Heart right ventricle (tissue), 16 donors: ENCODE data around the gene ABHD17C. TPM values are rescaled to one million over a fixed set of nuclear protein-coding genes. Genes with fewer than 3 reads are reported as not detected.
A peak's percentile ranks its signal among the peaks of the same experiment; 100 is the strongest.

Experiments
- ATAC-seq, 8 donors: fragments of 200-7000 bp; cut with Tn5 transposase; one replicate each; pipeline ENCODE4 v1.9.1; 2020; ENCODE audit warnings: mild to moderate bottlenecking in 8 of 8, moderate library complexity in 8 of 8, moderate number of reproducible peaks in 1 of 8
- DNase-seq, 2 donors: peaks; one replicate each; pipeline ENCODE4 v3.0.0-alpha.2; 2020
- H3K27ac ChIP-seq, 10 donors: fragments of 200-600 bp; sonication (generic) in 2 of 10; one replicate each; pipeline versions ENCODE4 v1.5.0 to v1.8.0; 2020 to 2022; ENCODE audit warnings: mild to moderate bottlenecking in 3 of 10
- H3K27me3 ChIP-seq, 7 donors: fragments of 200-600 bp; one replicate each; pipeline ENCODE4 v1.8.0; 2021 to 2022; ENCODE audit warnings: mild to moderate bottlenecking in 2 of 7
- H3K36me3 ChIP-seq, 9 donors: fragments of 200-600 bp; sonication (generic) in 1 of 9; one replicate each; pipeline versions ENCODE4 v1.5.0 to v1.8.0; 2020 to 2022; ENCODE audit warnings: mild to moderate bottlenecking in 2 of 9
- H3K4me1 ChIP-seq, 9 donors: fragments of 200-600 bp; sonication (generic) in 1 of 9; one replicate each; pipeline versions ENCODE4 v1.5.0 to v1.8.0; 2020 to 2022; ENCODE audit warnings: mild to moderate bottlenecking in 4 of 9
- H3K4me3 ChIP-seq, 10 donors: fragments of 200-600 bp; sonication (generic) in 2 of 10; one replicate each; pipeline versions ENCODE4 v1.5.0 to v1.8.0; 2020 to 2022; ENCODE audit warnings: mild to moderate bottlenecking in 7 of 10, moderate library complexity in 2 of 10
- H3K9me3 ChIP-seq, 11 donors: fragments of 200-600 bp in 10 of 11; sonication (generic) in 2 of 11; one replicate each; pipeline versions ENCODE4 v1.5.0 to v1.8.0; 2013 to 2022; ENCODE audit warnings: mild to moderate bottlenecking in 2 of 11, control low read depth in 1 of 11, moderate library complexity in 1 of 11
- WGBS, 2 donors: extraction: QIAGEN DNeasy Blood & Tissue Kit; methylation state at CpG; one replicate each; pipeline ENCODE4 v1.1.7; 2013; ENCODE audit warnings: inconsistent platforms in 1 of 2; 5-methylcytosine and 5-hydroxymethylcytosine counted together
- intact Hi-C, 10 donors: fragments of 100-400 bp; cut with DNase I; formaldehyde crosslinking; loops; one replicate each; pipeline versions ENCODE4 v1.11.1 to v1.14.2; 2022
- polyA plus RNA-seq, 2 donors: library from polyadenylated mRNA; stranded (reverse); fragments of 200-250 nt; gene quantifications; one replicate each; pipeline ENCODE4 v1.2.3, GENCODE V29; 2013
- total RNA-seq, 10 donors: library from RNA; stranded (reverse); fragmentation: NEBNext Ultra II Directional in 3 of 10; extraction: Animal tissue kit (Norgen Biotek cat#: 25700) in 3 of 10; gene quantifications; one replicate each; pipeline versions ENCODE4 v1.2.1 to v1.2.4, GENCODE V29; 2021 to 2023
- TF ChIP-seq, protein P1 (sequence below), 9 donors: fragments of 200-600 bp; sonication (generic) in 2 of 9; IDR thresholded peaks; one replicate each; pipeline versions ENCODE4 v1.5.0 to v1.8.0; 2021 to 2022; ENCODE audit warnings: antibody characterized with exemption in 9 of 9, mild to moderate bottlenecking in 5 of 9, moderate library complexity in 1 of 9
- donor health status: Arrhythmogenic right ventricular cardiomyopathy.
- donor health status: ischemic (EF 13 %, LVEDD 7.1; RV severe dilation, severe dysfunction).
- donor health status: healthy with polysubstance abuse.
- donor health status: DM: no; HTN: yes; CAD: no.
- donor health status: DM: no; HTN: no; CAD: no.
- donor health status: ischemic (EF 25% LVEDD 6.9; RV normal size, moderate dysfunction).
- donor health status: ischemic (EF 25% LVEDD 5.7; RV mildly dilated, moderate dysfunction).
- donor health status: healthy.
- donor health status: DM: yes; HTN: yes; CAD: no.
- donor health status: Ischemic cardiomyopathy.
- donor health status: ischemic (EF 35%, LVEDD 5.7; RV mildly dilated, moderate dysfunction).
- donor health status: nonischemic (EF 11% LVEDD 7.7; RV severe dilation, severe dysfunction).
- donor health status: DM: yes; HTN: yes; CAD: no.
- donor health status: PGD.
- donor health status: ischemic (EF 29% LVEDD 5.4; RV normal size, mild dysfunction).
- donor health status: nonischemic (EF 23%, LVEDD 6.1; RV moderate dilation, normal function).

Gene ABHD17C
- total and polyA plus RNA-seq, 12 donors, result 2.3 to 8.5 (median 4.2) TPM

DNA sequence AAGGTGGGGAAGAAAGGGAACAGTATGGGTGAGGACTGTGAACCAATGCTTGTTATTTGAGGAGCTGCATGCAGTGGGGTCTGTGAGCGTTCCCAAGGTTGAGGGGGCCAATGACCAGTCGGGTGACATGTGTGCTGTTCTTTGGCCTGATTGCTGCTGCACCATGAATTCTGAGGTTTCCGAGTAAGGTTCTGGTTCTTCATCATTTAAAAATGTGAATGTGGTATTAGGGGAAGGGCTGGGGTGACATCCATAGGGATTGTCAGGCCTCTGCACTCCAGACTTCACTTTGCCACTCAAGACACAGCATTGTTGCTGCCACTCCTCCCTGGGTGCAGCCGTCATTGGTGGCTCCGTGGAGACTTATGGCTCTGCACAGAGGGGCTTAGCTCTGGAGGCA, 32.5 kb downstream of the ABHD17C start:
- WGBS, 2 donors, result 90 to 96% methylated on average over 5 of the region's 5 CpGs
- no peak for ATAC-seq
- DNase-seq, result no peak
- H3K27ac ChIP-seq, result peak overlapping the region in 3 of 10 donors; percentile 9 to 34 (median 25)
- H3K9me3 ChIP-seq, result peaks cover 0 to 5% (median 0%) of the 10 kb centered on the region in 11 donors
- TF ChIP-seq, protein P1, sequence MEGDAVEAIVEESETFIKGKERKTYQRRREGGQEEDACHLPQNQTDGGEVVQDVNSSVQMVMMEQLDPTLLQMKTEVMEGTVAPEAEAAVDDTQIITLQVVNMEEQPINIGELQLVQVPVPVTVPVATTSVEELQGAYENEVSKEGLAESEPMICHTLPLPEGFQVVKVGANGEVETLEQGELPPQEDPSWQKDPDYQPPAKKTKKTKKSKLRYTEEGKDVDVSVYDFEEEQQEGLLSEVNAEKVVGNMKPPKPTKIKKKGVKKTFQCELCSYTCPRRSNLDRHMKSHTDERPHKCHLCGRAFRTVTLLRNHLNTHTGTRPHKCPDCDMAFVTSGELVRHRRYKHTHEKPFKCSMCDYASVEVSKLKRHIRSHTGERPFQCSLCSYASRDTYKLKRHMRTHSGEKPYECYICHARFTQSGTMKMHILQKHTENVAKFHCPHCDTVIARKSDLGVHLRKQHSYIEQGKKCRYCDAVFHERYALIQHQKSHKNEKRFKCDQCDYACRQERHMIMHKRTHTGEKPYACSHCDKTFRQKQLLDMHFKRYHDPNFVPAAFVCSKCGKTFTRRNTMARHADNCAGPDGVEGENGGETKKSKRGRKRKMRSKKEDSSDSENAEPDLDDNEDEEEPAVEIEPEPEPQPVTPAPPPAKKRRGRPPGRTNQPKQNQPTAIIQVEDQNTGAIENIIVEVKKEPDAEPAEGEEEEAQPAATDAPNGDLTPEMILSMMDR (IDR thresholded peaks at IDR 0.05), result no peak
- peaks cover 0 to 19% (median 3%) of the 10 kb centered on the region in 9 donors for H3K4me1 ChIP-seq
- H3K4me3 ChIP-seq, result no peak overlapping the region
- no peaks in the 10 kb centered on the region for H3K27me3 ChIP-seq
- intact Hi-C loops, result no loop called here
- H3K36me3 ChIP-seq, result no peaks in the 10 kb centered on the region

- TF ChIP-seq, protein P1 (IDR thresholded peaks at IDR 0.05), result no peak
- no peak for DNase-seq
- Histone ChIP-seq H3K4me3 (no peak overlapping the region), H3K27ac (no peak overlapping the region), H3K9me3 (peaks cover 0 to 4% (median 0%) of the 10 kb centered on the region in 11 donors), H3K4me1 (peaks cover 0 to 33% (median 3%) of the 10 kb centered on the region in 9 donors), H3K36me3 (no peaks in the 10 kb centered on the region), H3K27me3 (no peaks in the 10 kb centered on the region)
- 87 to 91% methylated on average over 7 of the region's 7 CpGs for WGBS, 2 donors
- ATAC-seq, result no peak
- intact Hi-C loops, result no loop called here
These were observed 35.3 kb downstream of the ABHD17C start for GRCh38 chr15:80730387-80730786.

DNA sequence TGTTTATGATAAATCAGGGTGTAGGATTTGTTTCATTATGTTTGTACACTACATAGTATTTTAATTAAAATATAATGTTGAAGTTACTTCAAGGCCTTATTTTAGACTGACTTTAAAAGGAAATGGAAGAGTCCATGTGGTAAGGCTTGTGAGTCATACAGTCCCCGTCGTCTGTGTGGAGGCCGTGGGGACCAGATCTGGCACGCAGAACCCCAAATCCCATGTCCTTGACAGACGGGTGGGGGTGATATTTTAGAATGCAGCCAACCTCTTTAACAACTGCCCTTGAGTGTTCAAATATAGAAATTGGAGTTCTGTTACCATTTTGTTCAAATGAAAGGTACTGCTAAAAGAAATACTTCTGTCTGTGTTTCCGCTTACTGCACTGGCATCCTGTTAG, 35.8 kb downstream of the ABHD17C start:
- ATAC-seq (no peak), DNase-seq (no peak)
- intact Hi-C loops, result no loop called here
- no peaks in the 10 kb centered on the region for H3K9me3 ChIP-seq
- H3K27me3 ChIP-seq, result no peaks in the 10 kb centered on the region
- TF ChIP-seq, protein P1 (IDR thresholded peaks at IDR 0.05), result no peak
- H3K36me3 ChIP-seq, result no peaks in the 10 kb centered on the region
- peaks cover 0 to 33% (median 3%) of the 10 kb centered on the region in 9 donors for H3K4me1 ChIP-seq
- H3K27ac ChIP-seq, result no peak overlapping the region
- 64 to 65% methylated on average over 6 of the region's 6 CpGs for WGBS, 2 donors
- H3K4me3 ChIP-seq, result no peak overlapping the region

GRCh38 chr15:80732167-80732566, 37.1 kb downstream of the ABHD17C start:
- Histone ChIP-seq H3K9me3 (no peaks in the 10 kb centered on the region), H3K4me3 (no peak overlapping the region), H3K27ac (peak overlapping the region in 1 of 10 donors; percentile 4), H3K27me3 (no peaks in the 10 kb centered on the region), H3K4me1 (peaks cover 0 to 30% (median 3%) of the 10 kb centered on the region in 9 donors), H3K36me3 (no peaks in the 10 kb centered on the region)
- DNase-seq (no peak), ATAC-seq (peak in 4 of 8 donors; percentile 31 to 65 (median 40))
- WGBS, 2 donors, result 41 to 53% methylated on average over 6 of the region's 6 CpGs
- intact Hi-C loops, result no loop called here
- TF ChIP-seq, protein P1 (IDR thresholded peaks at IDR 0.05), result no peak
